Measurements from ENCODE around the gene IRX5. TPM values are rescaled to one million over a fixed set of nuclear protein-coding genes. Genes with fewer than 3 reads are reported as not detected.

IRX5 gene
- total and polyA plus RNA-seq, 4 donors = not detected

DNA sequence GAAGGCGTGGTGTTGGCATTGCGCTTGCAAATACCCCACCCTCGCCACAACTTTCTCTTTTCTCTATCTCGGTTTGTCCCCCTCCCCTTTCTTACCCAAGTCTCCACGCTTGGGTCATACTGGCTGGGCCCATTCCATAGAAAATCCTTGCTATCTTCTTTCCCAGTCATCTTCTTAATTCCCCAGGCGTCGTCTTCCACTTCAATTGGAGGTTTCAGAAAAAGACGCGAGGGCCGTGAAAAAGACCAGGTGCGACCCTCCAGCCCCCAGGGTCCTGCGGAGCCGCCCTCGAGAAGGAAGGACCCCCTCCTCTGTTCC, 8.3 kb downstream of the IRX5 start (continued):
- TF ChIP-seq SP1 (IDR thresholded peaks at IDR 0.05) = no peak
- TF ChIP-seq FOXA1 (IDR thresholded peaks at IDR 0.05) = no peak
- TF ChIP-seq, protein P1, sequence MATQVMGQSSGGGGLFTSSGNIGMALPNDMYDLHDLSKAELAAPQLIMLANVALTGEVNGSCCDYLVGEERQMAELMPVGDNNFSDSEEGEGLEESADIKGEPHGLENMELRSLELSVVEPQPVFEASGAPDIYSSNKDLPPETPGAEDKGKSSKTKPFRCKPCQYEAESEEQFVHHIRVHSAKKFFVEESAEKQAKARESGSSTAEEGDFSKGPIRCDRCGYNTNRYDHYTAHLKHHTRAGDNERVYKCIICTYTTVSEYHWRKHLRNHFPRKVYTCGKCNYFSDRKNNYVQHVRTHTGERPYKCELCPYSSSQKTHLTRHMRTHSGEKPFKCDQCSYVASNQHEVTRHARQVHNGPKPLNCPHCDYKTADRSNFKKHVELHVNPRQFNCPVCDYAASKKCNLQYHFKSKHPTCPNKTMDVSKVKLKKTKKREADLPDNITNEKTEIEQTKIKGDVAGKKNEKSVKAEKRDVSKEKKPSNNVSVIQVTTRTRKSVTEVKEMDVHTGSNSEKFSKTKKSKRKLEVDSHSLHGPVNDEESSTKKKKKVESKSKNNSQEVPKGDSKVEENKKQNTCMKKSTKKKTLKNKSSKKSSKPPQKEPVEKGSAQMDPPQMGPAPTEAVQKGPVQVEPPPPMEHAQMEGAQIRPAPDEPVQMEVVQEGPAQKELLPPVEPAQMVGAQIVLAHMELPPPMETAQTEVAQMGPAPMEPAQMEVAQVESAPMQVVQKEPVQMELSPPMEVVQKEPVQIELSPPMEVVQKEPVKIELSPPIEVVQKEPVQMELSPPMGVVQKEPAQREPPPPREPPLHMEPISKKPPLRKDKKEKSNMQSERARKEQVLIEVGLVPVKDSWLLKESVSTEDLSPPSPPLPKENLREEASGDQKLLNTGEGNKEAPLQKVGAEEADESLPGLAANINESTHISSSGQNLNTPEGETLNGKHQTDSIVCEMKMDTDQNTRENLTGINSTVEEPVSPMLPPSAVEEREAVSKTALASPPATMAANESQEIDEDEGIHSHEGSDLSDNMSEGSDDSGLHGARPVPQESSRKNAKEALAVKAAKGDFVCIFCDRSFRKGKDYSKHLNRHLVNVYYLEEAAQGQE (IDR thresholded peaks at IDR 0.05) = no peak
- TF ChIP-seq RXRA (IDR thresholded peaks at IDR 0.05) = no peak

GRCh38 chr16:54939510-54940278, 9.0 kb downstream of the IRX5 start:
- no peaks in the 10 kb centered on the region for H3K9me3 ChIP-seq (ENCODE audit: control insufficient read depth in 4 of 4, low read length in 3 of 4)
- H3K27me3 ChIP-seq (ENCODE audit: control insufficient read depth in 4 of 4, insufficient read depth in 4 of 4, low read length in 3 of 4) = peaks cover 9 to 40% (median 34%) of the 10 kb centered on the region in 4 donors
- H3K4me3 ChIP-seq (ENCODE audit: low read depth in 1 of 3, low read length in 3 of 3) = no peak overlapping the region
- 17% methylated on average over 38 of the region's 38 CpGs for WGBS
- no peak overlapping the region for H3K9ac ChIP-seq (ENCODE audit: low read depth in 1 of 2, low read length in 2 of 2)
- no peak overlapping the region for H3K27ac ChIP-seq (ENCODE audit: low read depth in 1 of 2, low read length in 2 of 2)
- no peak for DNase-seq (ENCODE audit: low spot score)
- peaks cover 7 to 22% (median 13%) of the 10 kb centered on the region in 4 donors for H3K4me1 ChIP-seq (ENCODE audit: control insufficient read depth in 4 of 4, insufficient read depth in 4 of 4, low read length in 3 of 4)
- no peaks in the 10 kb centered on the region for H3K36me3 ChIP-seq (ENCODE audit: control insufficient read depth in 4 of 4, insufficient read depth in 3 of 4, low read depth in 1 of 4, low read length in 3 of 4)
- TF ChIP-seq RAD21 (IDR thresholded peaks at IDR 0.05) (no peak), ATF3 (IDR thresholded peaks at IDR 0.05) (no peak), FOXA2 (IDR thresholded peaks at IDR 0.05) (no peak), NR2F2 (IDR thresholded peaks at IDR 0.05) (no peak), EGR1 (IDR thresholded peaks at IDR 0.05; ENCODE audit: low read depth in 2 of 2) (no peak), HNF4A (conservative IDR thresholded peaks at IDR 0.05) (no peak), FOXA1 (IDR thresholded peaks at IDR 0.05) (no peak), HNF4G (IDR thresholded peaks at IDR 0.05) (no peak)

DNA sequence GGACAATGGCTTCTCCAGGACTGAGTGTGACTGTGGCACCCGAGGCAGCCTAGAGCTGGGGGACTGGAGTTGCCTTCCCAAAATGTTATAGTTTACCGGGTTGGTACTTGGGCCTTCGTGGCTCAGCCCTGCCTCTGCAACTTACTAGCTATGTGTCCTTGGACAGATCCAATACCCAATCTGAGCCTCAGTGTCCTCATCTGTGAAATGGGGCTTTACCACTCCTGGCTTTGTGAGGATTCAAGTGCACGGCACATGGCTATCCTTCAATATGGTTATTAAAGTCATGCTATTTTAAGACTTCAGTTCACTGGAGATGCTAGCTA, 9.6 kb downstream of the IRX5 start:
- Histone ChIP-seq H3K4me1 (ENCODE audit: control insufficient read depth in 4 of 4, insufficient read depth in 4 of 4, low read length in 3 of 4) (peaks cover 7 to 22% (median 13%) of the 10 kb centered on the region in 4 donors), H3K27ac (ENCODE audit: low read depth in 1 of 2, low read length in 2 of 2) (no peak overlapping the region), H3K9me3 (ENCODE audit: control insufficient read depth in 4 of 4, low read length in 3 of 4) (no peaks in the 10 kb centered on the region), H3K4me3 (ENCODE audit: low read depth in 1 of 3, low read length in 3 of 3) (no peak overlapping the region), H3K9ac (ENCODE audit: low read depth in 1 of 2, low read length in 2 of 2) (no peak overlapping the region), H3K36me3 (ENCODE audit: control insufficient read depth in 4 of 4, insufficient read depth in 3 of 4, low read depth in 1 of 4, low read length in 3 of 4) (no peaks in the 10 kb centered on the region), H3K27me3 (ENCODE audit: control insufficient read depth in 4 of 4, insufficient read depth in 4 of 4, low read length in 3 of 4) (peaks cover 9 to 37% (median 33%) of the 10 kb centered on the region in 4 donors)
- no peak for DNase-seq (ENCODE audit: low spot score)
- 47% methylated on average over 4 of the region's 4 CpGs for WGBS
- TF ChIP-seq TAF1 (conservative IDR thresholded peaks at IDR 0.05) = no peak
- no peak for TF ChIP-seq YY1 (IDR thresholded peaks at IDR 0.05)
- no peak for TF ChIP-seq GABPA (IDR thresholded peaks at IDR 0.05 in 1 of 2, conservative IDR thresholded peaks at IDR 0.05 in 1 of 2)
- TF ChIP-seq NR2F2 (IDR thresholded peaks at IDR 0.05) = no peak
- TF ChIP-seq HNF4A (conservative IDR thresholded peaks at IDR 0.05) = no peak
- TF ChIP-seq EGR1 (IDR thresholded peaks at IDR 0.05; ENCODE audit: low read depth in 2 of 2) = no peak
- no peak for TF ChIP-seq FOXA1 (IDR thresholded peaks at IDR 0.05)
- TF ChIP-seq JUND (IDR thresholded peaks at IDR 0.05) = no peak
- TF ChIP-seq, protein P2, sequence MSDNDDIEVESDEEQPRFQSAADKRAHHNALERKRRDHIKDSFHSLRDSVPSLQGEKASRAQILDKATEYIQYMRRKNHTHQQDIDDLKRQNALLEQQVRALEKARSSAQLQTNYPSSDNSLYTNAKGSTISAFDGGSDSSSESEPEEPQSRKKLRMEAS (IDR thresholded peaks at IDR 0.05) = no peak
- no peak for TF ChIP-seq FOXA2 (IDR thresholded peaks at IDR 0.05)
- no peak for TF ChIP-seq ATF3 (IDR thresholded peaks at IDR 0.05)
- no peak for TF ChIP-seq HNF4G (IDR thresholded peaks at IDR 0.05)
- TF ChIP-seq CTCF (IDR thresholded peaks at IDR 0.05; ENCODE audit: low read depth, low read length, missing input control) = no peak
- no peak for TF ChIP-seq RAD21 (IDR thresholded peaks at IDR 0.05)
- no peak for TF ChIP-seq SP1 (IDR thresholded peaks at IDR 0.05)
- TF ChIP-seq, protein P1 (IDR thresholded peaks at IDR 0.05) = no peak
- TF ChIP-seq RXRA (IDR thresholded peaks at IDR 0.05) = no peak

Measured in liver (tissue), 9 donors.